DOHH2 (cell line): Measurements from ENCODE around the gene MICAL2.

Source experiments
- H3F3A ChIP-seq: fragments of 200-600 bp; sonication (generic), shearing (Covaris generic); 2 replicates; pipeline ENCODE4 v1.6.0; 2016; ENCODE audit warnings: antibody characterized with exemption, mild to moderate bottlenecking; ENCODE audit not compliant: control insufficient read depth, insufficient read depth
- H3K27ac ChIP-seq: fragments of 200-600 bp; sonication (generic); 2 replicates; pipeline ENCODE4 v1.5.1; 2014; ENCODE audit warnings: low read depth, mild to moderate bottlenecking, low read length, moderate library complexity
- H3K27me3 ChIP-seq: fragments of 200-600 bp; sonication (generic); 2 replicates; pipeline ENCODE4 v1.6.1; 2014; ENCODE audit warnings: mild to moderate bottlenecking, low read length, mixed read lengths; ENCODE audit not compliant: control insufficient read depth
- H3K36me3 ChIP-seq: fragments of 200-600 bp; sonication (generic); 2 replicates; pipeline ENCODE4 v1.6.1; 2014; ENCODE audit warnings: mild to moderate bottlenecking, low read length, moderate library complexity, mixed read lengths; ENCODE audit not compliant: control insufficient read depth
- H3K4me1 ChIP-seq: fragments of 200-600 bp; sonication (generic); 2 replicates; pipeline ENCODE4 v1.6.1; 2014; ENCODE audit warnings: mild to moderate bottlenecking, low read length, mixed read lengths; ENCODE audit not compliant: control insufficient read depth
- H3K4me2 ChIP-seq: fragments of 200-600 bp; sonication (generic); 2 replicates; pipeline ENCODE4 v1.6.0; 2014; ENCODE audit warnings: mild to moderate bottlenecking, low read length, moderate library complexity
- H3K4me3 ChIP-seq: fragments of 200-600 bp; sonication (generic); 2 replicates; pipeline ENCODE4 v1.5.1; 2014; ENCODE audit warnings: mild to moderate bottlenecking, low read length, mixed read lengths
- H3K79me2 ChIP-seq: fragments of 200-600 bp; sonication (generic); 2 replicates; pipeline ENCODE4 v1.6.1; 2014; ENCODE audit warnings: mild to moderate bottlenecking, low read length, mixed read lengths; ENCODE audit not compliant: control insufficient read depth
- H3K9me2 ChIP-seq: fragments of 200-600 bp; sonication (generic); replicated peaks from 2 replicates; pipeline ENCODE4 v1.6.1; 2014; ENCODE audit warnings: mild to moderate bottlenecking, low read length, mixed read lengths; ENCODE audit not compliant: control insufficient read depth
- H3K9me3 ChIP-seq: fragments of 200-600 bp; sonication (generic); 2 replicates; pipeline ENCODE4 v1.6.1; 2014; ENCODE audit warnings: antibody characterized with exemption, low read length, mixed read lengths; ENCODE audit not compliant: control insufficient read depth, insufficient read depth
- H4K20me1 ChIP-seq: fragments of 200-600 bp; sonication (generic); 2 replicates; pipeline ENCODE4 v1.6.0; 2014; ENCODE audit warnings: low read depth, mild to moderate bottlenecking, antibody characterized with exemption, low read length, moderate library complexity; ENCODE audit not compliant: control insufficient read depth, insufficient read depth
- EZH2phosphoT487 ChIP-seq: fragments of 200-600 bp; sonication (generic); IDR thresholded peaks from 2 replicates; pipeline ENCODE4 v1.6.1; 2017; ENCODE audit warnings: borderline replicate concordance, mild to moderate bottlenecking, antibody characterized with exemption, low read length, moderate library complexity, mixed read lengths
- TF ChIP-seq, protein P1 (sequence below): fragments of 200-600 bp; sonication (generic); IDR thresholded peaks from one replicate; pipeline ENCODE4 v1.5.1; 2014; ENCODE audit warnings: antibody characterized with exemption, mild to moderate bottlenecking, low read depth, low read length; ENCODE audit not compliant: poor library complexity, severe bottlenecking

The MICAL2 gene

GRCh38 chr11:12248330-12248729, 137.9 kb downstream of the MICAL2 start:
- Histone ChIP-seq H4K20me1 (no peaks in the 10 kb centered on the region), H3K27me3 (peaks cover 2% of the 10 kb centered on the region; the same call in 1 of the 2 replicates), H3K36me3 (no peaks in the 10 kb centered on the region), H3K9me3 (no peaks in the 10 kb centered on the region), H3F3A (no peaks in the 10 kb centered on the region), H3K27ac (no peak overlapping the region), H3K9me2 (no peaks in the 10 kb centered on the region), H3K79me2 (no peaks in the 10 kb centered on the region), H3K4me1 (no peaks in the 10 kb centered on the region), H3K4me2 (no peak overlapping the region), H3K4me3 (no peak overlapping the region)
- TF ChIP-seq, protein P1, sequence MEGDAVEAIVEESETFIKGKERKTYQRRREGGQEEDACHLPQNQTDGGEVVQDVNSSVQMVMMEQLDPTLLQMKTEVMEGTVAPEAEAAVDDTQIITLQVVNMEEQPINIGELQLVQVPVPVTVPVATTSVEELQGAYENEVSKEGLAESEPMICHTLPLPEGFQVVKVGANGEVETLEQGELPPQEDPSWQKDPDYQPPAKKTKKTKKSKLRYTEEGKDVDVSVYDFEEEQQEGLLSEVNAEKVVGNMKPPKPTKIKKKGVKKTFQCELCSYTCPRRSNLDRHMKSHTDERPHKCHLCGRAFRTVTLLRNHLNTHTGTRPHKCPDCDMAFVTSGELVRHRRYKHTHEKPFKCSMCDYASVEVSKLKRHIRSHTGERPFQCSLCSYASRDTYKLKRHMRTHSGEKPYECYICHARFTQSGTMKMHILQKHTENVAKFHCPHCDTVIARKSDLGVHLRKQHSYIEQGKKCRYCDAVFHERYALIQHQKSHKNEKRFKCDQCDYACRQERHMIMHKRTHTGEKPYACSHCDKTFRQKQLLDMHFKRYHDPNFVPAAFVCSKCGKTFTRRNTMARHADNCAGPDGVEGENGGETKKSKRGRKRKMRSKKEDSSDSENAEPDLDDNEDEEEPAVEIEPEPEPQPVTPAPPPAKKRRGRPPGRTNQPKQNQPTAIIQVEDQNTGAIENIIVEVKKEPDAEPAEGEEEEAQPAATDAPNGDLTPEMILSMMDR, result no peak
- no peak for TF ChIP-seq EZH2phosphoT487

GRCh38 chr11:12249590-12250260, 139.3 kb downstream of the MICAL2 start:
- no peaks in the 10 kb centered on the region for H3K79me2 ChIP-seq
- no peaks in the 10 kb centered on the region for H3F3A ChIP-seq
- H3K9me3 ChIP-seq, result no peaks in the 10 kb centered on the region
- no peaks in the 10 kb centered on the region for H3K9me2 ChIP-seq
- H3K4me2 ChIP-seq, result no peak overlapping the region
- H3K27me3 ChIP-seq, result peaks cover 2% of the 10 kb centered on the region; the same call in 1 of the 2 replicates
- no peaks in the 10 kb centered on the region for H3K36me3 ChIP-seq
- no peak overlapping the region for H3K27ac ChIP-seq
- H3K4me1 ChIP-seq, result no peaks in the 10 kb centered on the region
- TF ChIP-seq EZH2phosphoT487, result no peak
- TF ChIP-seq, protein P1, result no peak
- no peak overlapping the region for H3K4me3 ChIP-seq
- H4K20me1 ChIP-seq, result no peaks in the 10 kb centered on the region

DNA sequence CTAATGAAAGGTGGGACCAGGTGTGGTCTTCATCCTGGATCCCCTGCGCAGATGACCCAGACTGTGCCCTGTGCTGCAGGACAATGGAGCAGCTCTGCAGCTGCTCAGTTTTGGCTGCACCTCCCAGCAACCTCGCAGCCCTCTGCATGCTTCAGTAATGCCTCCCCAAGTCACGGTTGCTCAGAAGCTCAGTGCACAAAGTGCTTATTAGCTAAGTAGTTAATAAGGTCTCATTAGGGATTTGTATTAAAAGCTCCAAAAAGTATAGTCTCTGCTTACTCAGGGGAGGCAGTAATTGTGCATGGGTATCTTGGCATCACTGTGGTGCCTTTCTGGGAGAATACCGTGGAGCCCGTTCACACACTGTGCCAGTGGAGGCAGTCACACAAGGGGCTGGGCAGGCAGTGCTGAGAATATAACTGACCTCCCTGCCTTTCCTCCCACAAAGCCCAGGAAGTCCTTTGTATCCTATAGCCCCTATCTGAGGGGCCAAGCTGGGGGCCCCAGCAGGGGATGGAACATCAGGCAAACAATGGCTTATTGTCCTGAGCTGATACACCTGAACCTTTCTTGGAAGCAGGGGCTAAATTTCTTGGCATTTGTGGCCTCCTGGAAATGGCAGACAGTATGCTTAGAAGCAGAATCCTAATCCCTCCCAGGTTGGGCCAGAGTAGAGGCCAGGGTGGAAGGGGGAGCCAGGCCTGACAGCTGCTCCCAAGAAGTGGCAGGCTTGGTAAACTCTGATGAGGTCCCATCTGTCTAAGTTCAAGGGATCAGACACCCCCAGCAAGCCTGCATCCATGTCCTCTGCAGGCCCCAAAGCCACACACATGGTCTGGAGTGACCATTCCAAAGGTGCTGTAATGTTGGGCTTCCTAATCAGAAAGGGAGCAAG, 141.5 kb downstream of the MICAL2 start:
- H3F3A ChIP-seq, result no peaks in the 10 kb centered on the region
- H4K20me1 ChIP-seq, result no peaks in the 10 kb centered on the region
- no peak overlapping the region for H3K4me3 ChIP-seq
- H3K9me2 ChIP-seq, result no peaks in the 10 kb centered on the region
- TF ChIP-seq EZH2phosphoT487, result no peak
- TF ChIP-seq, protein P1, result no peak
- no peaks in the 10 kb centered on the region for H3K79me2 ChIP-seq
- no peaks in the 10 kb centered on the region for H3K9me3 ChIP-seq
- H3K4me2 ChIP-seq, result no peak overlapping the region
- peaks cover 2% of the 10 kb centered on the region; the same call in 1 of the 2 replicates for H3K27me3 ChIP-seq
- H3K36me3 ChIP-seq, result no peaks in the 10 kb centered on the region
- H3K27ac ChIP-seq, result no peak overlapping the region
- no peaks in the 10 kb centered on the region for H3K4me1 ChIP-seq
